Common myeloid progenitor, CD34-positive (primary cell): Measurements from ENCODE around the gene AFDN.
A peak's percentile ranks its signal among the peaks of the same experiment; 100 is the strongest.

Experiments used
- CTCF ChIA-PET: fragments of 350-600 bp; sonication (Branson Sonifier 250); formaldehyde crosslinking; loops from one replicate; lab custom pipeline; 2021; ENCODE audit warnings: antibody characterized with exemption; lab: Charles Lee
- POLR2A ChIA-PET: fragments of 350-600 bp; sonication (Branson Sonifier 250); formaldehyde crosslinking; loops from one replicate; lab custom pipeline; 2021; ENCODE audit warnings: antibody characterized with exemption; lab: Charles Lee
- DNase-seq, 3 donors: peaks; one replicate each; pipeline versions ENCODE4 v3.0.0 to v3.0.0-alpha.2; 2013
- H3K27ac ChIP-seq, 2 experiments: 1 replicate in 1 of 2; 2 replicates in 1 of 2; pipeline ENCODE4 v1.7.0; 2013; ENCODE audit warnings: inconsistent platforms in 2 of 2, low read length in 2 of 2, mild to moderate bottlenecking in 2 of 2, low read depth in 1 of 2, moderate library complexity in 1 of 2; ENCODE audit not compliant: severe bottlenecking in 2 of 2, insufficient read depth in 1 of 2, poor library complexity in 1 of 2
- H3K27me3 ChIP-seq, 5 experiments: replicated peaks in 2 of 5; 1 replicate in 3 of 5; 2 replicates in 2 of 5; pipeline versions ENCODE4 v1.6.1 to v1.7.0; 2013; ENCODE audit warnings: low read length in 4 of 5, mild to moderate bottlenecking in 2 of 5, moderate library complexity in 2 of 5, inconsistent platforms in 1 of 5; ENCODE audit not compliant: insufficient read depth in 5 of 5, control insufficient read depth in 4 of 5
- H3K36me3 ChIP-seq, 4 experiments: 1 replicate in 2 of 4; 2 replicates in 2 of 4; pipeline versions ENCODE4 v1.6.1 to v1.7.0; 2013; ENCODE audit warnings: low read length in 3 of 4, control low read depth in 1 of 4, mild to moderate bottlenecking in 1 of 4; ENCODE audit not compliant: control insufficient read depth in 4 of 4, insufficient read depth in 4 of 4
- H3K4me1 ChIP-seq, 4 experiments: 1 replicate in 3 of 4; 2 replicates in 1 of 4; pipeline versions ENCODE4 v1.6.1 to v1.7.1; 2013; ENCODE audit warnings: low read length in 3 of 4, mild to moderate bottlenecking in 3 of 4, control low read depth in 1 of 4, inconsistent platforms in 1 of 4, moderate library complexity in 1 of 4; ENCODE audit not compliant: control insufficient read depth in 4 of 4, insufficient read depth in 4 of 4; ENCODE audit errors: control extremely low read depth in 1 of 4
- H3K4me3 ChIP-seq, 7 experiments: 1 replicate in 4 of 7; 2 replicates in 3 of 7; pipeline versions ENCODE4 v1.5.1 to v1.7.0; 2013; ENCODE audit warnings: mild to moderate bottlenecking in 7 of 7, low read length in 6 of 7, moderate library complexity in 6 of 7, inconsistent platforms in 2 of 7, low read depth in 2 of 7, control low read depth in 1 of 7; ENCODE audit not compliant: insufficient read depth in 4 of 7, control insufficient read depth in 1 of 7; ENCODE audit errors: extremely low read depth in 1 of 7
- H3K9me3 ChIP-seq, 5 experiments: 1 replicate in 4 of 5; 2 replicates in 1 of 5; pipeline versions ENCODE4 v1.6.1 to v1.7.1; 2013; ENCODE audit warnings: low read length in 4 of 5, mild to moderate bottlenecking in 2 of 5, inconsistent platforms in 1 of 5, low read depth in 1 of 5, moderate library complexity in 1 of 5; ENCODE audit not compliant: control insufficient read depth in 4 of 5, insufficient read depth in 2 of 5; ENCODE audit errors: control extremely low read depth in 1 of 5
- WGBS: methylation state at CpG from one replicate; pipeline ENCODE4 v1.1.5; 2013; ENCODE audit not compliant: insufficient coverage; 5-methylcytosine and 5-hydroxymethylcytosine counted together

The AFDN gene

GRCh38 chr6:167829513-167829912 is 2.8 kb downstream of the AFDN start:
- CTCF ChIA-PET = interaction anchor here (1.3 kb wide), 1 partner anchor 10 kb away, joined by 3 read pairs; no protein-coding TSS in a partner anchor
- POLR2A ChIA-PET = no interaction called here
- H3K36me3 ChIP-seq = no peaks in the 10 kb centered on the region
- H3K27ac ChIP-seq = no peak overlapping the region
- no peaks in the 10 kb centered on the region for H3K9me3 ChIP-seq
- H3K27me3 ChIP-seq = peaks cover 10 to 49% (median 25%) of the 10 kb centered on the region in 5 experiments
- H3K4me3 ChIP-seq = no peak overlapping the region
- peaks cover 6 to 43% (median 26%) of the 10 kb centered on the region in 4 experiments for H3K4me1 ChIP-seq
- no peak for DNase-seq

- no peaks in the 10 kb centered on the region for H3K9me3 ChIP-seq
- no peak overlapping the region for H3K4me3 ChIP-seq
- H3K27ac ChIP-seq = peak overlapping the region in 1 of 2 experiments; percentile 4
- ChIA-PET POLR2A (no interaction called here), CTCF (no interaction called here)
- no peaks in the 10 kb centered on the region for H3K36me3 ChIP-seq
- peaks cover 2 to 31% (median 18%) of the 10 kb centered on the region in 5 experiments for H3K27me3 ChIP-seq
- peaks cover 6 to 32% (median 17%) of the 10 kb centered on the region in 4 experiments for H3K4me1 ChIP-seq
- no peak for DNase-seq
- 88% methylated on average over 1 of the region's 3 CpGs for WGBS
These were observed 4.6 kb downstream of the AFDN start for GRCh38 chr6:167831281-167831828.

GRCh38 chr6:167832497-167833395 is 6.0 kb downstream of the AFDN start:
- Histone ChIP-seq H3K4me3 (peak overlapping the region in 5 of 7 experiments; percentile 17 to 61 (median 34)), H3K9me3 (no peaks in the 10 kb centered on the region), H3K27ac (peak overlapping the region in 1 of 2 experiments; percentile 18), H3K4me1 (peaks cover 6 to 28% (median 12%) of the 10 kb centered on the region in 4 experiments), H3K27me3 (peaks cover 2 to 26% (median 18%) of the 10 kb centered on the region in 5 experiments), H3K36me3 (no peaks in the 10 kb centered on the region)
- POLR2A ChIA-PET = no interaction called here
- CTCF ChIA-PET = interaction anchor here (0.9 kb wide), 1 partner anchor 11 kb away, joined by 4 read pairs; no protein-coding TSS in a partner anchor
- WGBS = 0% methylated on average over 3 of the region's 4 CpGs
- DNase-seq = peak in 2 of 3 donors; percentile 64 to 66

- Histone ChIP-seq H3K9me3 (no peaks in the 10 kb centered on the region), H3K4me3 (peak overlapping the region in 5 of 7 experiments; percentile 17 to 61 (median 34)), H3K27me3 (peaks cover 2 to 20% (median 12%) of the 10 kb centered on the region in 5 experiments), H3K4me1 (peaks cover 6 to 23% (median 10%) of the 10 kb centered on the region in 4 experiments), H3K36me3 (no peaks in the 10 kb centered on the region), H3K27ac (peak overlapping the region in 1 of 2 experiments; percentile 11)
- WGBS = 0% methylated on average over 1 of the region's 2 CpGs
- ChIA-PET POLR2A (no interaction called here), CTCF (interaction anchor here (0.9 kb wide), 1 partner anchor 10 kb away, joined by 4 read pairs; no protein-coding TSS in a partner anchor)
- DNase-seq = peak in 2 of 3 donors; percentile 74 to 76
These were observed 6.7 kb downstream of the AFDN start for GRCh38 chr6:167833396-167833763.

- no peak for DNase-seq
- Histone ChIP-seq H3K36me3 (no peaks in the 10 kb centered on the region), H3K4me1 (peaks cover 6 to 21% (median 10%) of the 10 kb centered on the region in 4 experiments), H3K27me3 (peaks cover 0 to 7% (median 2%) of the 10 kb centered on the region in 5 experiments), H3K27ac (no peak overlapping the region), H3K9me3 (no peaks in the 10 kb centered on the region), H3K4me3 (no peak overlapping the region)
- CTCF ChIA-PET = interaction anchor here (0.7 kb wide), 1 partner anchor 190 kb away, joined by 3 read pairs; no protein-coding TSS in a partner anchor
- POLR2A ChIA-PET = no interaction called here
- 100% methylated on average over 1 of the region's 3 CpGs for WGBS
These were observed 8.5 kb downstream of the AFDN start for GRCh38 chr6:167835260-167835659.

- Histone ChIP-seq H3K27me3 (peaks cover 0 to 9% (median 3%) of the 10 kb centered on the region in 5 experiments), H3K27ac (no peak overlapping the region), H3K36me3 (no peaks in the 10 kb centered on the region), H3K9me3 (no peaks in the 10 kb centered on the region), H3K4me1 (peaks cover 6 to 21% (median 10%) of the 10 kb centered on the region in 4 experiments), H3K4me3 (no peak overlapping the region)
- DNase-seq = no peak
- WGBS = 75% methylated on average over 2 of the region's 3 CpGs
- ChIA-PET CTCF (no interaction called here), POLR2A (no interaction called here)
These were observed 10.0 kb downstream of the AFDN start for GRCh38 chr6:167836721-167837120.
